HG02981 (cell line): Measurements from ENCODE around the gene TGFBR2.
A peak's percentile ranks its signal among the peaks of the same experiment; 100 is the strongest.

Experiments
- ATAC-seq: cut with Tn5 transposase; IDR thresholded peaks from one replicate; pipeline ENCODE4 v1.9.1; 2021; ENCODE audit warnings: mild to moderate bottlenecking, moderate library complexity; ENCODE audit not compliant: unreplicated experiment

The TGFBR2 gene

GRCh38 chr3:30633718-30634117, 27.3 kb downstream of the TGFBR2 start:
- no peak for ATAC-seq

- no peak for ATAC-seq
These were observed 28.6 kb downstream of the TGFBR2 start for GRCh38 chr3:30634761-30635735.

GRCh38 chr3:30637310-30638219, 31.2 kb downstream of the TGFBR2 start:
- ATAC-seq = no peak

- ATAC-seq = no peak
These were observed 32.4 kb downstream of the TGFBR2 start for GRCh38 chr3:30638685-30639412.

DNA sequence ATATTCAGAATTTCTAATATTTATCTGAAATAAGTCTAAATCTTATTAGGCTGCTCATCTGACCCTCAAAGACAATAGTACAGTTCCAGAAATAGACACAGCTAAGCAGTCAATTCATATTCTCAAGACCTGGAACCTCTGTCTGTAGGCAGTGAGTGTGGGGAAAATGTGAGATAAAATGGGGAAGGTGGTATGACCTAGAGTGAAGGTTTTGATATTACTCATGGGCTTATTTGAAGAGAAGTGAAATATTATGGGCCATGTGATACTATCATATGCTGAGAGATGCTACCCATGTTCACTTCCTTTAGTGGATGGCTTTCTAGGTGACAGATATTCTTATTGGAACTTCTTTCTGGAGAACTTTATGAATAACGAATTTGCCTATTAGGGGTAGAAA, 33.5 kb downstream of the TGFBR2 start:
- ATAC-seq = peak; percentile 78

GRCh38 chr3:30640851-30641250, 34.5 kb downstream of the TGFBR2 start:
- ATAC-seq = no peak

GRCh38 chr3:30641416-30642251, 35.2 kb downstream of the TGFBR2 start:
- ATAC-seq = no peak

- no peak for ATAC-seq
These were observed 36.5 kb downstream of the TGFBR2 start for GRCh38 chr3:30642849-30643361.

GRCh38 chr3:30643763-30644462, 37.5 kb downstream of the TGFBR2 start:
- no peak for ATAC-seq

DNA sequence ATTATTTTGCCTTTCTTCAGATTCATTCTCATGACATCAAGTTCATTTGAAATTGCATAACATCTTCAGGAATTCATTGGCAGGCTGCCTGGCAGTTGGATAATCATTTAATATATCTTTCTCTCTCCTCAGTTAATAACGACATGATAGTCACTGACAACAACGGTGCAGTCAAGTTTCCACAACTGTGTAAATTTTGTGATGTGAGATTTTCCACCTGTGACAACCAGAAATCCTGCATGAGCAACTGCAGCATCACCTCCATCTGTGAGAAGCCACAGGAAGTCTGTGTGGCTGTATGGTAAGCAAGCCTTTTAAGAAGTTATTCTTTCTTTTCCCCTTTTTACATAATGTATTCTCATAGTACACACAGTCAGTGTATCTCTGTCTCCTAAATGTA, 38.2 kb downstream of the TGFBR2 start:
- peak; percentile 41 for ATAC-seq

DNA sequence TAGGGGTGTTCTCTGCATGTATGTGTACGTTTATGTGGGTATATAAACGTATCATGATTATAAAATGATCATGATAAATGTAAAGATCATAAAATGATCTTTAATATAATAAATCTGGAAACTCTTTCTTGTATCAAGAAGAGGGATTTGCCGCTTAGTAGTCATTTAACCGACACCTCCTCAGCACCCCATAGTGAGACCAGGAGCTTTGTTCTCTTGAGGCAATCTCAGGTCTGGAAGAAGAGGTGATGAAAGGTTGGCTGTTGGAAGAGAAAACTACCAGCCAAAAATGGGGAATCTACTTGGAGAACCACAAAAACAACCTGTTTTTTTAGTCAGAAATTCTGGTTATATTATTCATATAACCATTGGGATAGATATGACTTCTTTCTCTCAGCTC, 38.7 kb downstream of the TGFBR2 start:
- ATAC-seq = no peak

GRCh38 chr3:30646181-30646876, 39.9 kb downstream of the TGFBR2 start:
- no peak for ATAC-seq

- ATAC-seq = no peak
These were observed 40.8 kb downstream of the TGFBR2 start for GRCh38 chr3:30646961-30647752.

DNA sequence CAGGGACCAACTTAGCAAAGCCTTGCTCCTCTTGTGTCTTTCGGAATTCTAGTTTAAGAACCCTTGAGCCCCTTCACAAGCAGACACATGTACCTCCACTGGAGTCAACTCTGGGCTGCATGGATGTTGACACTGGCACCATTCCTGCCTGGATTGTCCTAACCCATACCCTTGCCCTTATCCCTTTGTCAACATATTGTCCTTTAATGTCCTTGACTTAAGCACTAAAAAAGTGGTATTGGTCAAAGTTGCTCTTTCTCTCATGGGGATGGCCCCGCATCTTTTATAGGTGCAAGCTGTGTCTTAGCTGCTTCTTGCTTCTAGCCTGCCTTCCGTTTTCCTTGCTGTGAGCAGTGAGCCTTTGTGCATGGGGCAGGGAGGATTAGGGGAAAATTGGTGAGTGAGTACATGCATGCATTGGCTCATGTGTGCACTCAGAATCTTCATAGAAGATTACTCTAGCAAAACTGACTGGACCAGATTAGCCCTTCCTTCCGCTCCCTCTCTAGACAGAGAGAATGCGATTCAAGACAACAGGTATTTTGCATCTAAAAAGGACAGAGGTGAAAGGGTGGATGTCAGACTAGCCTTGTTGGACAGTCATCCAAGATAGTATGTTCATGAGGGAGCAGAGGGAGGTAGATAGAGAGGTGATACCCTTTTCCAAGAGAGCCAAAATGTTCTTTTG, 42.4 kb downstream of the TGFBR2 start:
- no peak for ATAC-seq

GRCh38 chr3:30649572-30650318, 43.3 kb downstream of the TGFBR2 start:
- peak; percentile 68 for ATAC-seq

GRCh38 chr3:30650348-30650995, 44.1 kb downstream of the TGFBR2 start:
- no peak for ATAC-seq
